GM12801 (cell line): Measurements from ENCODE around the gene KANTR.

ENCODE experiments used
- CTCF ChIP-seq: IDR thresholded peaks from one replicate; pipeline ENCODE4 v1.5.1; 2011; ENCODE audit warnings: control low read depth; ENCODE audit not compliant: insufficient read length; ENCODE audit errors: extremely low read depth

Gene KANTR

GRCh38 chrX:53093748-53094581 lies at the start of gene KANTR:
TSS of gene KANTR (plus strand) at chrX:53094142. CDS start at chrX:53124273, 30,131 bp downstream.
- TF ChIP-seq CTCF = no peak

- TF ChIP-seq CTCF = no peak
These were observed 48.9 kb upstream of the KANTR start for GRCh38 chrX:53044995-53045394.

GRCh38 chrX:53047228-53047627 lies 46.7 kb upstream of the KANTR start:
- no peak for TF ChIP-seq CTCF

- TF ChIP-seq CTCF = no peak
These were observed 45.5 kb upstream of the KANTR start, which contains the start of gene GPR173 for GRCh38 chrX:53048169-53049126. TSS of gene GPR173 (plus strand) at chrX:53048789. CDS start at chrX:53076622, 27,833 bp downstream.

GRCh38 chrX:53049127-53049517 lies 44.8 kb upstream of the KANTR start:
- TF ChIP-seq CTCF = no peak

- no peak for TF ChIP-seq CTCF
These were observed 43.1 kb upstream of the KANTR start for GRCh38 chrX:53050841-53051240.

GRCh38 chrX:53055244-53055849 lies 38.6 kb upstream of the KANTR start:
- TF ChIP-seq CTCF = no peak
